ENCODE data around the gene ALKBH5. TPM values are rescaled to one million over a fixed set of nuclear protein-coding genes. Genes with fewer than 3 reads are reported as not detected.
"Not testable (repeated sequence)": the region's sequence is repeated elsewhere in the genome, so short reads cannot be mapped to it uniquely, and the experiment has no call there.

The ALKBH5 gene
- total RNA-seq, 1 donor from 2014 or later: 78.8 TPM

- Mint-ChIP-seq H3K36me3 (peaks cover 26% of the 10 kb centered on the region), H3K27ac (no peak overlapping the region), H3K4me3 (no peak overlapping the region), H3K4me1 (no peaks in the 10 kb centered on the region), H3K27me3 (ENCODE audit: insufficient read depth, low read depth) (peaks cover 2% of the 10 kb centered on the region), H3K9me3 (no peaks in the 10 kb centered on the region)
- H4K20me1 ChIP-seq (ENCODE audit: low read depth): peaks cover 48% of the 10 kb centered on the region
- H3K9ac ChIP-seq: no peak overlapping the region
- H3F3A ChIP-seq (ENCODE audit: low read depth): no peaks in the 10 kb centered on the region
- H3K27ac ChIP-seq: no peak overlapping the region
- no peaks in the 10 kb centered on the region for H3K9me3 ChIP-seq (ENCODE audit: low read depth)
- no peak overlapping the region for H3K4me2 ChIP-seq
- no peak for TF ChIP-seq EZH2phosphoT487 (IDR thresholded peaks at IDR 0.05)
- no peak for TF ChIP-seq EZH2 (IDR thresholded peaks at IDR 0.05)
- no peak for TF ChIP-seq CTCF (IDR thresholded peaks at IDR 0.05)
- H2AFZ ChIP-seq (replicated peaks): no peak overlapping the region
- no peak overlapping the region for H3K4me3 ChIP-seq
- DNase-seq (ENCODE audit: low spot score): no peak
- H3K27me3 ChIP-seq: no peaks in the 10 kb centered on the region
- no peaks in the 10 kb centered on the region for H3K4me1 ChIP-seq
- peaks cover 23% of the 10 kb centered on the region for H3K79me2 ChIP-seq (ENCODE audit: low read depth)
- no peaks in the 10 kb centered on the region for H3K36me3 ChIP-seq
Observed at GRCh38 chr17:18206962-18207361, 23.3 kb downstream of the ALKBH5 start.

GRCh38 chr17:18208092-18208491 is 24.5 kb downstream of the ALKBH5 start:
- no peak overlapping the region for H3K4me3 Mint-ChIP-seq
- no peaks in the 10 kb centered on the region for H3K4me1 Mint-ChIP-seq
- peaks cover 13% of the 10 kb centered on the region for H3K79me2 ChIP-seq (ENCODE audit: low read depth)
- TF ChIP-seq CTCF (IDR thresholded peaks at IDR 0.05): no peak
- no peak for TF ChIP-seq EZH2 (IDR thresholded peaks at IDR 0.05)
- TF ChIP-seq EZH2phosphoT487 (IDR thresholded peaks at IDR 0.05): no peak
- peaks cover 38% of the 10 kb centered on the region for H4K20me1 ChIP-seq (ENCODE audit: low read depth)
- H3K9me3 Mint-ChIP-seq: no peaks in the 10 kb centered on the region
- H3K9me3 ChIP-seq (ENCODE audit: low read depth): no peaks in the 10 kb centered on the region
- H3K27ac ChIP-seq: no peak overlapping the region
- H3K9ac ChIP-seq: no peak overlapping the region
- no peak overlapping the region for H3K4me2 ChIP-seq
- H3K27ac Mint-ChIP-seq: no peak overlapping the region
- no peak for DNase-seq (ENCODE audit: low spot score)
- no peak overlapping the region for H3K4me3 ChIP-seq
- H3K27me3 Mint-ChIP-seq (ENCODE audit: insufficient read depth, low read depth): peaks cover 2% of the 10 kb centered on the region
- no peaks in the 10 kb centered on the region for H3K27me3 ChIP-seq
- no peak overlapping the region for H2AFZ ChIP-seq (replicated peaks)
- H3K36me3 ChIP-seq: no peaks in the 10 kb centered on the region
- no peaks in the 10 kb centered on the region for H3K4me1 ChIP-seq
- peaks cover 26% of the 10 kb centered on the region for H3K36me3 Mint-ChIP-seq
- H3F3A ChIP-seq (ENCODE audit: low read depth): no peaks in the 10 kb centered on the region

- Mint-ChIP-seq H3K36me3 (peaks cover 10% of the 10 kb centered on the region), H3K4me1 (peaks cover 11% of the 10 kb centered on the region), H3K27me3 (ENCODE audit: insufficient read depth, low read depth) (peaks cover 6% of the 10 kb centered on the region), H3K27ac (no peak overlapping the region), H3K4me3 (no peak overlapping the region), H3K9me3 (no peaks in the 10 kb centered on the region)
- Histone ChIP-seq H3K4me2 (no peak overlapping the region), H3F3A (ENCODE audit: low read depth) (peaks cover 7% of the 10 kb centered on the region), H4K20me1 (ENCODE audit: low read depth) (no peaks in the 10 kb centered on the region), H3K36me3 (no peaks in the 10 kb centered on the region), H3K4me3 (no peak overlapping the region), H2AFZ (replicated peaks) (no peak overlapping the region), H3K9me3 (ENCODE audit: low read depth) (no peaks in the 10 kb centered on the region), H3K27me3 (no peaks in the 10 kb centered on the region), H3K79me2 (ENCODE audit: low read depth) (no peaks in the 10 kb centered on the region), H3K27ac (no peak overlapping the region), H3K9ac (no peak overlapping the region), H3K4me1 (peaks cover 12% of the 10 kb centered on the region)
- no peak for DNase-seq (ENCODE audit: low spot score)
- no peak for TF ChIP-seq CTCF (IDR thresholded peaks at IDR 0.05)
- TF ChIP-seq EZH2phosphoT487 (IDR thresholded peaks at IDR 0.05): no peak
- no peak for TF ChIP-seq EZH2 (IDR thresholded peaks at IDR 0.05)
Observed at GRCh38 chr17:18213666-18214270, 30.1 kb downstream of the ALKBH5 start.

- not testable (repeated sequence) for H2AFZ ChIP-seq (replicated peaks); H3K9me3 Mint-ChIP-seq; H3K4me3 ChIP-seq; H3K4me2 ChIP-seq; H3K9me3 ChIP-seq (ENCODE audit: low read depth); H3K27ac ChIP-seq; H3K36me3 Mint-ChIP-seq; H3K4me3 Mint-ChIP-seq; DNase-seq (ENCODE audit: low spot score); H3K36me3 ChIP-seq; H4K20me1 ChIP-seq (ENCODE audit: low read depth); H3K9ac ChIP-seq; H3K27me3 ChIP-seq; H3K27ac Mint-ChIP-seq; H3K79me2 ChIP-seq (ENCODE audit: low read depth)
- Histone ChIP-seq H3F3A (ENCODE audit: low read depth) (peaks cover 11% of the 10 kb centered on the region), H3K4me1 (peaks cover 18% of the 10 kb centered on the region)
- Mint-ChIP-seq H3K27me3 (ENCODE audit: insufficient read depth, low read depth) (peaks cover 10% of the 10 kb centered on the region), H3K4me1 (peaks cover 17% of the 10 kb centered on the region)
Observed at GRCh38 chr17:18216906-18217305, 33.3 kb downstream of the ALKBH5 start.

Measured in neural progenitor cell (in vitro differentiated cells).